Measurements from ENCODE around the gene ECI1. TPM values are rescaled to one million over a fixed set of nuclear protein-coding genes. Genes with fewer than 3 reads are reported as not detected.
A peak's percentile ranks its signal among the peaks of the same experiment; 100 is the strongest.
"Not testable (repeated sequence)": the region's sequence is repeated elsewhere in the genome, so short reads cannot be mapped to it uniquely, and the experiment has no call there.

Gene ECI1
- total and polyA plus RNA-seq, 5 donors from 2014 or later: 23.4 to 62.8 (median 53.5) TPM

DNA sequence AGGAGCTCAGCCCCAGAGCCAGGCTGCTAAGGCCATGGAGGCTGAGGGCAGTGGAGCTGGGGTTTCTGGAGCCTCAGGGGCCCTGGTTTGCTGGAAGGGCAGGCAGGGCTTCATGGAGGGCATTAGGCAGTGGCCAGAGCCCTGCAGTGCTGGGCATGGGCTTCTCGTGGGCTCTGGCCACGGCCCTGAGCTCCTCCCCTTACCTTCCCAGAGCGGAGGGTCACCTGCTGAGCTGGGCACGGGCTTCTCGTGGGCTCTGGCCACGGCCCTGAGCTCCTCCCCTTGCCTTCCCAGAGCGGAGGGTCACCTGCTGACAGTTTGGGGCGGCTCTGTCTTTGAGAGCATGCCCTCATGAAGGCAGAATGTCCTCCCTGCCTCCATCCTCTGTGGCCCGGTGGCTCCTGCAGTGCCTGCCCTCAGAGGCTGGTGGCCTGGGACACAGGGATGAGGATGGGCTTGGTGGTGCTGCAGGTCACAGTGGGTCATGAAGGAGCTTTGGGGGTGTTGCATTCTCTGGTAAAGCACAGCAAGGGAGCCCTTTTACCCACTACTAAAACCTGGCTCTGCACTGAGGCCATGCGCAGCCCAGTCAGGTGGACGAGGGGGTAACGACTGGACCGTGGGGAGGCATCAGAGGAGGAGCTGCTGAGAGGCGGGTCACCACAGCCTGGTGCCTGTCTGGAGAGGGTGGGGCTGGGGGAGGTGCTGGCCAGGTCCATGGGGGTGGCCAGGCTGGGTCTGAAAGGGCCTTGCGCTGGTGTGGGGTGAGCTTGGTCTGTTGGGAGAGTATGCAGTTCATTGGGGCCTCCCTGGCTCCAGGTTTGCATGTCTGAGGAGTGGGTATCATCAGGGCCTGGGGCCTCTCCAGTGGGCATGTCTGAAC lies 19.4 kb upstream of the ECI1 start:
- no peak overlapping the region for H3K27ac Mint-ChIP-seq
- H3K36me3 Mint-ChIP-seq: no peaks in the 10 kb centered on the region
- H3K4me3 Mint-ChIP-seq: peak overlapping the region in 2 of 4 donors; percentile 7 to 54
- peaks cover 7 to 31% (median 19%) of the 10 kb centered on the region in 4 donors for H3K4me1 Mint-ChIP-seq
- H3K9me3 Mint-ChIP-seq: no peaks in the 10 kb centered on the region
- no peak for DNase-seq
- Histone ChIP-seq H3K9me3 (ENCODE audit: control insufficient read depth in 2 of 2, low read length in 2 of 2) (no peaks in the 10 kb centered on the region), H3K4me3 (ENCODE audit: low read depth, low read length) (no peak overlapping the region), H3K27ac (ENCODE audit: insufficient read depth, low read length, poor library complexity, severe bottlenecking) (no peak overlapping the region), H3K36me3 (ENCODE audit: control insufficient read depth, insufficient read depth, low read length) (no peaks in the 10 kb centered on the region), H3K27me3 (ENCODE audit: control insufficient read depth, insufficient read depth, low read length) (no peaks in the 10 kb centered on the region), H3K4me1 (ENCODE audit: control insufficient read depth, insufficient read depth, low read length, poor library complexity, severe bottlenecking) (peaks cover 22% of the 10 kb centered on the region)
- no peaks in the 10 kb centered on the region for H3K27me3 Mint-ChIP-seq
- no peak for ATAC-seq (ENCODE audit: low read depth in 2 of 2)

DNA sequence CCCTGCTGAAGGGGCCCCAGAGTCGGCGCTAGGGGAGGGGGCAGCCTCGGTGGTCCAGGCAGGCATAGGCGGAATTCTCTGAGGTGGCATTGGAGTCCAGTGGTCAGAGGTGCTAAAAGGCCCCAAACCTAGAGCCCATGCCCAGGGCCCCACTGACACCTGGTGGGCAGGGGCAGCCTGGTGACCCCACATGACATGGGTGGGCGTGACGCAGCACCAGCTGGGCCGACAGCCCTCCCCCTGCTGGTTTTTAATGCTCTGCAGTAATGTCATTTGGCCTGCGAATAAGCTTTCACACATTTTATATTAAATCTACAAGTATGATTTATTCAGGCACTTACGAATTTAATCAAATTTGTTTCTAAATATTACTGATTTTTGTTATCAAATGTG lies 18.7 kb upstream of the ECI1 start:
- H3K4me1 ChIP-seq (ENCODE audit: control insufficient read depth, insufficient read depth, low read length, poor library complexity, severe bottlenecking): peaks cover 28% of the 10 kb centered on the region
- Mint-ChIP-seq H3K27me3 (no peaks in the 10 kb centered on the region), H3K27ac (peak overlapping the region in 1 of 3 donors; percentile 96), H3K9me3 (no peaks in the 10 kb centered on the region), H3K4me1 (peaks cover 7 to 38% (median 25%) of the 10 kb centered on the region in 4 donors), H3K4me3 (peak overlapping the region; percentile 9 to 98 (median 74)), H3K36me3 (no peaks in the 10 kb centered on the region)
- no peaks in the 10 kb centered on the region for H3K9me3 ChIP-seq (ENCODE audit: control insufficient read depth in 2 of 2, low read length in 2 of 2)
- H3K27ac ChIP-seq (ENCODE audit: insufficient read depth, low read length, poor library complexity, severe bottlenecking): no peak overlapping the region
- H3K4me3 ChIP-seq (ENCODE audit: low read depth, low read length): no peak overlapping the region
- DNase-seq (no peak), ATAC-seq (ENCODE audit: low read depth in 2 of 2) (no peak)
- H3K27me3 ChIP-seq (ENCODE audit: control insufficient read depth, insufficient read depth, low read length): no peaks in the 10 kb centered on the region
- no peaks in the 10 kb centered on the region for H3K36me3 ChIP-seq (ENCODE audit: control insufficient read depth, insufficient read depth, low read length)

DNA sequence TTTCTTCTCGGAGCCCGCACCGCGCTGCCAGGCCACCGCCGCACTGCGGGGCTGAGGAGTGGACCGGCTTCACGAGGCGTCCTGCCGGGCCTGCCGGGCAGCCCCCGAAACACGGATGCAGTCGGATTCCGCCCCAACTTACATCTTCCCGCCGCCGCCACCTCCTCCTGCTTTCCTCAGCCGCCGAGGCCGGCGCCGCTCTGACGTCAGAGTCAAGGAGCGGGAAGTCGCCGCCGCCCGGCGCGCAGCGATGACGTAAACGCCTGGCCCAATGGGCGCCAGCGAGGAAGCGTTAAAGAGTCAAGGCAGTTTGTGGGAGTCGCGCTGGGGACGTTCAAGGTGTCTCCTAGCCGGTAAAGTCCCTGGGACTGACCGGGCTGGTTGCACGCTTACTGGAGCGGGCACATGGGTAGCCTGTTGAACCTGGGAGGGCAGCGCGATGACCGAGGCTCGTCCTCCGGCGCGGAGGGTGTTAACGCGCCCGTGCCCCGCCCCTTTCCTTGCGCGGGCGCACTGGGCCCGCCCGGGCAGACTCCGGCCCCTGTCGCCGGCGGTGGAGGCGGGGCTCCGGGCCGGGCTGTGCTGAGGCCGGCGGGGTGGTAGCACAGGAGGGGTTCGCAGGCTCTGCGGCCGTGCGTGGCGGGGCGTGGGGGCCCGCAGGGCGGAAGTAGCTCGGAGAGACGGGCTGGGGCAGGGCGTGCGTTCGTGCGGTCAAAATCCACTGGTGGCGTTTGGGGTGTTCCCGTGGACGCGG lies 16.7 kb upstream of the ECI1 start, which contains the start of gene RNPS1:
Gene RNPS1 (minus strand): TSS at position 214 of the 754 bp plus-strand sequence. CDS start 3,483 bp downstream, outside the sequence.
- H3K4me1 Mint-ChIP-seq: peaks cover 7 to 47% (median 33%) of the 10 kb centered on the region in 4 donors
- Histone ChIP-seq H3K9me3 (ENCODE audit: control insufficient read depth in 2 of 2, low read length in 2 of 2) (no peaks in the 10 kb centered on the region), H3K27me3 (ENCODE audit: control insufficient read depth, insufficient read depth, low read length) (no peaks in the 10 kb centered on the region), H3K4me1 (ENCODE audit: control insufficient read depth, insufficient read depth, low read length, poor library complexity, severe bottlenecking) (peaks cover 32% of the 10 kb centered on the region), H3K36me3 (ENCODE audit: control insufficient read depth, insufficient read depth, low read length) (peaks cover 17% of the 10 kb centered on the region), H3K4me3 (ENCODE audit: low read depth, low read length) (peak within 1 kb of the TSS; percentile 69), H3K27ac (ENCODE audit: insufficient read depth, low read length, poor library complexity, severe bottlenecking) (peak within 1 kb of the TSS; percentile 95)
- ATAC-seq (ENCODE audit: low read depth in 2 of 2) (peak; percentile 79 to 84), DNase-seq (peak; percentile 94 to 97 (median 96))
- peaks cover 3% of the 10 kb centered on the region for H3K36me3 Mint-ChIP-seq
- peak within 1 kb of the TSS; percentile 96 to 99 (median 98) for H3K27ac Mint-ChIP-seq
- H3K9me3 Mint-ChIP-seq: no peaks in the 10 kb centered on the region
- no peaks in the 10 kb centered on the region for H3K27me3 Mint-ChIP-seq
- H3K4me3 Mint-ChIP-seq: peak within 1 kb of the TSS; percentile 95 to 98 (median 98)

DNA sequence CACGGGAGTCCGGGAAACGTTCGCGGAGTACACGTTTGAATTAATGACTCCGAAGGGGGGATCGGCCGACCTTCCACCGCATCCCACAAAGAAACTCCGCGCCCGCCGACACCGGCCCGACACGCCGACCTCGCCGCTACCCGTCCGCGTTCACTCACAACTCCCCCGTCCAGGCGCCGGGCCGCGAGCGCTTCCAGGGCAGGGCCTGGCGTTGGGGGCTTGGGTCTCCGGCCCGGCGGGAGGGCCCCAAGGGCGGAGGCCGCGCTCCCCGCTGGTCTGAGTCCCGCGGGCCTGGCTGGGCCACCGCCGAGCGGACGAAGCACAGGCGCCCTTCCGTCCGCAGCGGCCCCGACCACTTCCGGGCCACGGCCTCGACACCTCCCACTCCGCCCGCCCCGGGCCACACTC lies 16.1 kb upstream of the ECI1 start:
- DNase-seq; H3K27me3 ChIP-seq (ENCODE audit: control insufficient read depth, insufficient read depth, low read length); H3K27me3 Mint-ChIP-seq; H3K36me3 Mint-ChIP-seq; H3K9me3 ChIP-seq (ENCODE audit: control insufficient read depth in 2 of 2, low read length in 2 of 2); H3K9me3 Mint-ChIP-seq: not testable (repeated sequence)
- peaks cover 11 to 47% (median 35%) of the 10 kb centered on the region in 4 donors for H3K4me1 Mint-ChIP-seq
- peak overlapping the region; percentile 95 to 98 (median 98) for H3K4me3 Mint-ChIP-seq
- H3K27ac Mint-ChIP-seq: peak overlapping the region; percentile 96 to 99 (median 98)
- Histone ChIP-seq H3K27ac (ENCODE audit: insufficient read depth, low read length, poor library complexity, severe bottlenecking) (peak overlapping the region; percentile 95), H3K4me3 (ENCODE audit: low read depth, low read length) (peak overlapping the region; percentile 69), H3K4me1 (ENCODE audit: control insufficient read depth, insufficient read depth, low read length, poor library complexity, severe bottlenecking) (peaks cover 32% of the 10 kb centered on the region), H3K36me3 (ENCODE audit: control insufficient read depth, insufficient read depth, low read length) (peaks cover 23% of the 10 kb centered on the region)
- ATAC-seq (ENCODE audit: low read depth in 2 of 2): peak; percentile 43 to 49

DNA sequence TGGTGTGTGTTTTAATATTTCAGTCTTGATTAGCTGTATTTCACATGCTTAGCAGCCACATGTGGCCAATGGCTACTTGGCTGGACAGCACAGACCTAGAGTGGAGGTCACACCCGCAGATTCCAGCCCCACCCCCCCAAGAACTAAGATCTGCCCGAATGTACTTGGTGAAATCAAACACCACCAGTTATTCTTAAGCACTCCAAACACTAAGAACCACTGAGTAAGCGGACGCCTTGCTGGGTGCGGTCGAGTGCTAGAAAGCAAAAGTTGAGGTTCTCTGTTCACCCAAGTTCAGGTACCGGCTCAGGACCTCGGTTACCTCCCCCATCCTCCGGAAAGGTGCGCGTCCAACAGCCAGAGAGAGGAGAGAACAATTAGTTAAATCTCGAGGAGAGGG lies 15.5 kb upstream of the ECI1 start:
- DNase-seq: peak in 1 of 3 donors; percentile 46
- H3K27me3 ChIP-seq (ENCODE audit: control insufficient read depth, insufficient read depth, low read length); H3K9me3 Mint-ChIP-seq; H3K9me3 ChIP-seq (ENCODE audit: control insufficient read depth in 2 of 2, low read length in 2 of 2); H3K27me3 Mint-ChIP-seq; ATAC-seq (ENCODE audit: low read depth in 2 of 2): not testable (repeated sequence)
- Mint-ChIP-seq H3K4me1 (peaks cover 14 to 47% (median 36%) of the 10 kb centered on the region in 4 donors), H3K27ac (peak overlapping the region; percentile 80 to 96 (median 91)), H3K36me3 (peaks cover 14% of the 10 kb centered on the region), H3K4me3 (peak overlapping the region; percentile 87 to 98 (median 96))
- Histone ChIP-seq H3K36me3 (ENCODE audit: control insufficient read depth, insufficient read depth, low read length) (peaks cover 29% of the 10 kb centered on the region), H3K4me3 (ENCODE audit: low read depth, low read length) (peak overlapping the region; percentile 65), H3K27ac (ENCODE audit: insufficient read depth, low read length, poor library complexity, severe bottlenecking) (peak overlapping the region; percentile 95), H3K4me1 (ENCODE audit: control insufficient read depth, insufficient read depth, low read length, poor library complexity, severe bottlenecking) (peaks cover 32% of the 10 kb centered on the region)

DNA sequence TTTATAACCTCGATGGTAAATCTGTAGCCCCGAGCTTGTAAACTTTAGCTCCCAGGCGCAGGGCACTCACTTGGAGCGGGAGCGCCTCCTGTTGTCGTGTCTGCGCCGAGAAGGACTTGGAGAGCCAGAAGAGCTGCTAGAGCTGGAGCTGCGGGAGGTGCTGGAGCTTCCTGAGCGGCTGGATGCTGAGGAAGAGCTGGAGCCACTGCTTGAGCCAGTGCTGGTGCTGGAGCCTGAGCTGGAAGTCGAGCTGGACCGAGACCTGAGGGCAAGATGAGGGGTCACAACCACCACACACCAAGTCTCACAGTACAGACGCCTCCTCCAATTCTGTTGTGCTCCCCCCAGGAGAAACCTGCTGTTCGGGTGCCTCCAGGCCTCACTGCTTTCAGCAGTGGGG lies 11.6 kb upstream of the ECI1 start:
- H3K27me3 Mint-ChIP-seq; H3K27ac ChIP-seq (ENCODE audit: insufficient read depth, low read length, poor library complexity, severe bottlenecking); H3K27ac Mint-ChIP-seq; H3K9me3 Mint-ChIP-seq; H3K9me3 ChIP-seq (ENCODE audit: control insufficient read depth in 2 of 2, low read length in 2 of 2); DNase-seq; ATAC-seq (ENCODE audit: low read depth in 2 of 2); H3K27me3 ChIP-seq (ENCODE audit: control insufficient read depth, insufficient read depth, low read length); H3K4me3 ChIP-seq (ENCODE audit: low read depth, low read length): not testable (repeated sequence)
- peaks cover 18% of the 10 kb centered on the region for H3K4me1 ChIP-seq (ENCODE audit: control insufficient read depth, insufficient read depth, low read length, poor library complexity, severe bottlenecking)
- Mint-ChIP-seq H3K4me3 (peak overlapping the region in 1 of 4 donors; percentile 38), H3K36me3 (peaks cover 19% of the 10 kb centered on the region), H3K4me1 (peaks cover 14 to 34% (median 30%) of the 10 kb centered on the region in 4 donors)
- peaks cover 62% of the 10 kb centered on the region for H3K36me3 ChIP-seq (ENCODE audit: control insufficient read depth, insufficient read depth, low read length)

DNA sequence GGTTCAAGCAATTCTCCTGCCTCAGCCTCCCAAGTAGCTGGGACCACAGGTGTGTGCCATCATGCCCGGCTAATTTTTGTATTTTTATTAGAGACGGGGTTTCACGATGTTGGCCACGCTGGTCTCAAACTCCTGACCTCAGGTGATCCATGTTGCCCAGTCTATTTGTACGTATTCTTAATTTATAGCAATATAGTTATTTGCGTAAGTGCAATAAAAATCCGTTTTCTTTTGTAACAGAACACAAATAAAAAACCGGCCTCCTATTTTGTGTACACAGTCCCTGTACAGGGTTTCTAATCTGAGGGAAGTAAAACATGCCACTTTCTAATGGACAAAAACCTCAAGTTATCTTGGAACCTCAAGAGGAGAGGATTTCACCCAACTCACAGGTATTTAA lies 8.9 kb upstream of the ECI1 start:
- Histone ChIP-seq H3K27me3 (ENCODE audit: control insufficient read depth, insufficient read depth, low read length) (no peaks in the 10 kb centered on the region), H3K36me3 (ENCODE audit: control insufficient read depth, insufficient read depth, low read length) (peaks cover 89% of the 10 kb centered on the region), H3K4me3 (ENCODE audit: low read depth, low read length) (no peak overlapping the region), H3K27ac (ENCODE audit: insufficient read depth, low read length, poor library complexity, severe bottlenecking) (no peak overlapping the region), H3K4me1 (ENCODE audit: control insufficient read depth, insufficient read depth, low read length, poor library complexity, severe bottlenecking) (peaks cover 6% of the 10 kb centered on the region), H3K9me3 (ENCODE audit: control insufficient read depth in 2 of 2, low read length in 2 of 2) (no peaks in the 10 kb centered on the region)
- Mint-ChIP-seq H3K27ac (no peak overlapping the region), H3K9me3 (no peaks in the 10 kb centered on the region), H3K4me3 (no peak overlapping the region), H3K27me3 (no peaks in the 10 kb centered on the region), H3K36me3 (peaks cover 35% of the 10 kb centered on the region), H3K4me1 (peaks cover 7 to 14% (median 12%) of the 10 kb centered on the region in 4 donors)
- DNase-seq (no peak), ATAC-seq (ENCODE audit: low read depth in 2 of 2) (no peak)

Data from CD4-positive, CD25-positive, alpha-beta regulatory T cell (primary cell).